ENCODE measurements around the gene IPO4.
A peak's percentile ranks its signal among the peaks of the same experiment; 100 is the strongest.

DNA sequence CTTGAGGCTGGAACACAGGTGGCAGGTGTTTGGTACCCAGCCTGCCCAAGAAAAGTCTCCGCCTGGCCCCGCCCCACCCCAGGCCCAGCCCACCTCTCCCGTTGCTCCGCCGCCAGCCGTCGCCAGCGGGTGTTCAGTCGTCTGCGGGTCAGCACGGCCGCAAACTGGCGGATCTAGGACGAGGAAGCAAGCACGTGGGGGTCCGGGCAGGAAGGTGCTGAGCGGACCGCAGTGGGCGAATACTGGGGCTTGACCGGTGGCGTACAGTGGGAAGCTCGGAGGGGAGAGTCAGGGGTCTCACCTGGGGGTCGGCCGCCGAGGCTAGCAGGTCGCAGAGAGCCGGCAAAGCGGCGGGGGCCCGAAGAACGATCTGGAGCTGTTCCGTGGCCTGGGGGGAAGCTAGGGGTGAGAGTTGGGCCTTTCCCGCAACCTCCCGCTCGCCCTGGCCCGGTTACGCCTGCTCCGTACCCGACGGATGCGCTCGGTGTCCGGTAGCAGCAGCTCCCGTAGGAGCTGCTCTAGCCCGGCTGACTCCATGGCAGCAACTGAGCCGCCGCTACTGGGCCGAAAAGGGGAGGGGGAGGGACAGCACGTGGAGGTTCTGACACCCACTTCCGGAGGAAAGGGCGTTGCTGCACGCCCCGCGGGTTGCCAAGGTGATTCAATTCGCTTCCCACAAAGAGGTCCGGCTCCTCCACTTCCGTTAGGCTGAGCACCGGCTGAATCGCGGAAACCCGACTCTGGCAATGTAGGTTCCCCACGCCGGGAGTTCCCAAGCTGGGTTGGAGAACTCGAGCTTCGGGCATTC lies at the start of gene IPO4:
- TF ChIP-seq, protein P1, sequence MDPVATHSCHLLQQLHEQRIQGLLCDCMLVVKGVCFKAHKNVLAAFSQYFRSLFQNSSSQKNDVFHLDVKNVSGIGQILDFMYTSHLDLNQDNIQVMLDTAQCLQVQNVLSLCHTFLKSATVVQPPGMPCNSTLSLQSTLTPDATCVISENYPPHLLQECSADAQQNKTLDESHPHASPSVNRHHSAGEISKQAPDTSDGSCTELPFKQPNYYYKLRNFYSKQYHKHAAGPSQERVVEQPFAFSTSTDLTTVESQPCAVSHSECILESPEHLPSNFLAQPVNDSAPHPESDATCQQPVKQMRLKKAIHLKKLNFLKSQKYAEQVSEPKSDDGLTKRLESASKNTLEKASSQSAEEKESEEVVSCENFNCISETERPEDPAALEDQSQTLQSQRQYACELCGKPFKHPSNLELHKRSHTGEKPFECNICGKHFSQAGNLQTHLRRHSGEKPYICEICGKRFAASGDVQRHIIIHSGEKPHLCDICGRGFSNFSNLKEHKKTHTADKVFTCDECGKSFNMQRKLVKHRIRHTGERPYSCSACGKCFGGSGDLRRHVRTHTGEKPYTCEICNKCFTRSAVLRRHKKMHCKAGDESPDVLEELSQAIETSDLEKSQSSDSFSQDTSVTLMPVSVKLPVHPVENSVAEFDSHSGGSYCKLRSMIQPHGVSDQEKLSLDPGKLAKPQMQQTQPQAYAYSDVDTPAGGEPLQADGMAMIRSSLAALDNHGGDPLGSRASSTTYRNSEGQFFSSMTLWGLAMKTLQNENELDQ (CRISPR knock-in tag; IDR thresholded peaks at IDR 0.05; ENCODE audit: borderline replicate concordance) = no peak
- TF ChIP-seq MYC (IDR thresholded peaks at IDR 0.05; ENCODE audit: low read depth, low read length) (peak; percentile 98), MYC (CRISPR knock-in tag; IDR thresholded peaks at IDR 0.05; ENCODE audit: borderline replicate concordance, low read depth) (peak; percentile 92), EHMT2 (IDR thresholded peaks at IDR 0.05) (no peak)
